Upper lobe of right lung (tissue), 1 donor: Measurements from ENCODE around the gene FMNL1. TPM values are rescaled to one million over a fixed set of nuclear protein-coding genes. Genes with fewer than 3 reads are reported as not detected.

Experiments
- ATAC-seq: fragments of 200-7000 bp; cut with Tn5 transposase; one replicate; pipeline ENCODE4 v1.9.1; 2020; ENCODE audit warnings: mild to moderate bottlenecking, moderate library complexity
- DNase-seq: peaks from one replicate; pipeline ENCODE4 v3.0.0-alpha.2; 2020
- H3K27ac ChIP-seq: fragments of 200-600 bp; one replicate; pipeline ENCODE4 v1.8.0; 2022
- H3K27me3 ChIP-seq: fragments of 200-600 bp; one replicate; pipeline ENCODE4 v1.8.0; 2022; ENCODE audit warnings: mild to moderate bottlenecking
- H3K36me3 ChIP-seq: fragments of 200-600 bp; one replicate; pipeline ENCODE4 v1.8.0; 2022
- H3K4me1 ChIP-seq: fragments of 200-600 bp; one replicate; pipeline ENCODE4 v1.8.0; 2022
- H3K4me3 ChIP-seq: fragments of 200-600 bp; one replicate; pipeline ENCODE4 v1.8.0; 2022; ENCODE audit warnings: mild to moderate bottlenecking
- H3K9me3 ChIP-seq: fragments of 200-600 bp; one replicate; pipeline ENCODE4 v1.8.0; 2022
- intact Hi-C: fragments of 100-400 bp; cut with DNase I; formaldehyde crosslinking; loops from one replicate; pipeline ENCODE4 v1.11.0; 2022
- total RNA-seq: library from RNA; stranded (reverse); fragmentation: NEBNext Ultra II Directional; extraction: Animal tissue kit (Norgen Biotek cat#: 25700); gene quantifications from one replicate; pipeline ENCODE4 v1.2.1, GENCODE V29; 2021
- TF ChIP-seq, protein P1 (sequence below): fragments of 200-600 bp; IDR thresholded peaks from one replicate; pipeline ENCODE4 v1.8.0; 2022; ENCODE audit warnings: antibody characterized with exemption
- donor health status: DM: no; HTN: yes; CAD: no; lungs with severe emphysema.

FMNL1 gene
- total RNA-seq, 1 donor from 2014 or later = 62.3 TPM

- Histone ChIP-seq H3K4me3 (no peak overlapping the region), H3K9me3 (no peaks in the 10 kb centered on the region), H3K27ac (no peak overlapping the region), H3K4me1 (no peaks in the 10 kb centered on the region), H3K27me3 (no peaks in the 10 kb centered on the region), H3K36me3 (peaks cover 20% of the 10 kb centered on the region)
- TF ChIP-seq, protein P1, sequence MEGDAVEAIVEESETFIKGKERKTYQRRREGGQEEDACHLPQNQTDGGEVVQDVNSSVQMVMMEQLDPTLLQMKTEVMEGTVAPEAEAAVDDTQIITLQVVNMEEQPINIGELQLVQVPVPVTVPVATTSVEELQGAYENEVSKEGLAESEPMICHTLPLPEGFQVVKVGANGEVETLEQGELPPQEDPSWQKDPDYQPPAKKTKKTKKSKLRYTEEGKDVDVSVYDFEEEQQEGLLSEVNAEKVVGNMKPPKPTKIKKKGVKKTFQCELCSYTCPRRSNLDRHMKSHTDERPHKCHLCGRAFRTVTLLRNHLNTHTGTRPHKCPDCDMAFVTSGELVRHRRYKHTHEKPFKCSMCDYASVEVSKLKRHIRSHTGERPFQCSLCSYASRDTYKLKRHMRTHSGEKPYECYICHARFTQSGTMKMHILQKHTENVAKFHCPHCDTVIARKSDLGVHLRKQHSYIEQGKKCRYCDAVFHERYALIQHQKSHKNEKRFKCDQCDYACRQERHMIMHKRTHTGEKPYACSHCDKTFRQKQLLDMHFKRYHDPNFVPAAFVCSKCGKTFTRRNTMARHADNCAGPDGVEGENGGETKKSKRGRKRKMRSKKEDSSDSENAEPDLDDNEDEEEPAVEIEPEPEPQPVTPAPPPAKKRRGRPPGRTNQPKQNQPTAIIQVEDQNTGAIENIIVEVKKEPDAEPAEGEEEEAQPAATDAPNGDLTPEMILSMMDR = peak; percentile 81
- ATAC-seq (peak; percentile 79), DNase-seq (peak; percentile 83)
- intact Hi-C loops = no loop called here
These were observed 14.0 kb downstream of the FMNL1 start for GRCh38 chr17:45235416-45236281.

DNA sequence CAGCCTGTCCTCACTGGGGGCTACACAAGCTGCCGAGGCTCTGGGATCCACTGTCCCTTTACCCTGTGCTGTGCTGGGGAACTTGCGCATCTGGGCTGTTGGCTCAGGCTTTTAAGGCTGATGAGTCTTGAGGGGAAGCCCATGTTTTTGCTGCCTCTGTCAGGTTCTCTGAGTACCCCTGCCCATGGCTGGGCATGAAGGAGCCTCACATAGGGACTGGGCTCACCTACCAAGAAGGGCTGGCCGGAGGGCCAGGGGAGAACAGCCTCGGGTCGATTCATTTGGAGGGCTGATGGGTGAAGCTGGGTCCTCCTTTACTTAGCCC lies 14.6 kb downstream of the FMNL1 start:
- intact Hi-C loops = no loop called here
- Histone ChIP-seq H3K4me3 (no peak overlapping the region), H3K27me3 (no peaks in the 10 kb centered on the region), H3K27ac (no peak overlapping the region), H3K9me3 (no peaks in the 10 kb centered on the region), H3K36me3 (peaks cover 23% of the 10 kb centered on the region), H3K4me1 (no peaks in the 10 kb centered on the region)
- TF ChIP-seq, protein P1 = no peak
- ATAC-seq = no peak
- no peak for DNase-seq

GRCh38 chr17:45237686-45238085 lies 16.0 kb downstream of the FMNL1 start:
- H3K27me3 ChIP-seq = no peaks in the 10 kb centered on the region
- no peaks in the 10 kb centered on the region for H3K9me3 ChIP-seq
- TF ChIP-seq, protein P1 = no peak
- no peaks in the 10 kb centered on the region for H3K4me1 ChIP-seq
- H3K4me3 ChIP-seq = no peak overlapping the region
- intact Hi-C loops = no loop called here
- H3K27ac ChIP-seq = no peak overlapping the region
- no peak for ATAC-seq
- peaks cover 23% of the 10 kb centered on the region for H3K36me3 ChIP-seq
- no peak for DNase-seq

DNA sequence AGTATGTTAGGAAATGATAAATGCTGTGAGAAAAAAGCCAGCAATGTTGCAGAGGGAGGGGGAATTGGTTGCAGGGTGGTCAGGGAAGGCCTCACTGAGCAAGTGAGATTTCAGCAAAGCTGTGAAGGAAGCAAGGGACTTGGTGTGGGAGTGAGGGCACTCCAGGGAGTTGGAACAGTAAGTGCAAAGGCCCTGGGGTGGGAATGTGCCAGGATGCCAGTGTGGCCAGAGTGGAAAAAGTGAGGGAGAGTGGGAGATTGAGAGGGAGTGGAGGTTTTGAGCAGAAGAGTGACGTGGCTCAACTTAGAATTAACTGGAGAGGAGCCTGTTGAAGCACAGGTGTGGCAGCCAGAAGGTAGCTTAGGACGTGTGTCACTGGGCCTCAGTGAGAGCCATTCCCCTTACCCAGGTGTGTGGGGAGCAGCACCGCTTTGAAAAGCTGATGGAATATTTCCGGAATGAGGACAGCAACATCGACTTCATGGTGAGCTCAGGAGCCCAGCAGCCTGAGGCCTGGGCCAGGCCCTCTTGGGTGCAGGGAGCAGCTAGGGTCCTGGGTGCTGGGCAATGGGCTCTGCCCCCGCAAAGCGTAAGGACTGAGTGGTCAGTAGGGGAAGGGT lies 16.6 kb downstream of the FMNL1 start:
- H3K27ac ChIP-seq = no peak overlapping the region
- no peak for DNase-seq
- intact Hi-C loops = no loop called here
- H3K9me3 ChIP-seq = no peaks in the 10 kb centered on the region
- peaks cover 26% of the 10 kb centered on the region for H3K36me3 ChIP-seq
- H3K4me3 ChIP-seq = no peak overlapping the region
- TF ChIP-seq, protein P1 = no peak
- no peak for ATAC-seq
- H3K4me1 ChIP-seq = no peaks in the 10 kb centered on the region
- H3K27me3 ChIP-seq = no peaks in the 10 kb centered on the region

DNA sequence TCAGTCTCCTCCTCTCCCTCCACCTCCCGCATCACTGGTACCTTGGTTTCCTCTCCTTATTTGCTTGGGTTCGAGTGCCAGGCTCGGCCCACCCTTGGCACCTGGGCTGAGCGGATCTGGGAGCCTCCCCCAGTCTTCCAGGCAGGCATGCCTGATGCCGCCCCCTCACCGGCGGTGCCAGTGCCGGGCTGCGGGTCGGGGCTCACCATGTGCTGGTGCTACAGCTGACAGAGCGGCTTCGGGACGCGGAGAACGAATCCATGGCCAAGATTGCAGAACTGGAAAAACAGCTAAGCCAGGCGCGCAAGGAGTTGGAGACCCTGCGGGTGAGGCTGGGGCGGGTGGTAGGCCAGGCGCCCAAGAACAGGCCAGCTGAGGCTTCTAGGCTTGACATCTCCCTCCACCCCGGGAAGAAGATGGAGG lies 19.2 kb downstream of the FMNL1 start:
- no peak for ATAC-seq
- Histone ChIP-seq H3K36me3 (peaks cover 40% of the 10 kb centered on the region), H3K4me1 (no peaks in the 10 kb centered on the region), H3K9me3 (no peaks in the 10 kb centered on the region), H3K27me3 (no peaks in the 10 kb centered on the region), H3K4me3 (peak overlapping the region; percentile 36), H3K27ac (no peak overlapping the region)
- TF ChIP-seq, protein P1 = no peak
- intact Hi-C loops = no loop called here
- DNase-seq = no peak
